ENCODE results near the gene ATF2. TPM values are rescaled to one million over a fixed set of nuclear protein-coding genes. Genes with fewer than 3 reads are reported as not detected.

Gene ATF2
- total and polyA plus RNA-seq, 2 of the 13 experiments (the other 11 are each of a cell fraction or from before 2014, with no cell fraction given) = 91.6 to 95.1 TPM

GRCh38 chr2:175195012-175195411 lies 27.0 kb upstream of the ATF2 start:
- no peak for FAIRE-seq
- CTCF ChIA-PET (ENCODE audit: low intra/inter-chr PET ratio, low total read pairs) = no interaction called here
- H3K79me2 ChIP-seq (ENCODE audit: insufficient read depth, low read length) = no peaks in the 10 kb centered on the region
- H3K4me1 ChIP-seq (ENCODE audit: insufficient read depth, low read length) = no peaks in the 10 kb centered on the region
- ATAC-seq = no peak
- no peaks in the 10 kb centered on the region for H4K20me1 ChIP-seq (ENCODE audit: insufficient read depth, low read length)
- H3K27ac ChIP-seq (ENCODE audit: extremely low read length, insufficient read depth, low read length) = no peak overlapping the region
- no peak for DNase-seq (ENCODE audit: low spot score)
- intact Hi-C loops (cut with micrococcal nuclease; ENCODE audit: unreplicated experiment) (no loop called here), in situ Hi-C loops (cut with HindIII; ENCODE audit: extremely low pct_ligation_motif_present, low pct_unique_long_range_greater_than_20kb) (no loop called here)
- no peaks in the 10 kb centered on the region for H3K9me3 ChIP-seq (ENCODE audit: low read length)
- H3K4me2 ChIP-seq (ENCODE audit: low read depth, low read length) = no peak overlapping the region
- no peak overlapping the region for H3K4me3 ChIP-seq (replicated peaks in 1 of 3; ENCODE audit: insufficient read depth in 1 of 3, low read depth in 2 of 3, low read length in 3 of 3)
- POLR2A ChIA-PET = no interaction called here
- no peak overlapping the region for H2AFZ ChIP-seq (ENCODE audit: low read length)
- BruUV-seq (replicated peaks) = no TSS peak
- H3K36me3 ChIP-seq (replicated peaks in 1 of 2; ENCODE audit: control insufficient read depth in 1 of 2, insufficient read depth in 2 of 2, low read length in 2 of 2) = no peaks in the 10 kb centered on the region
- no peaks in the 10 kb centered on the region for H3K27me3 ChIP-seq (ENCODE audit: control insufficient read depth in 1 of 2, insufficient read depth in 2 of 2, low read length in 2 of 2)
- TF ChIP-seq SRF (IDR thresholded peaks at IDR 0.05; ENCODE audit: low read depth, low read length) (peak; percentile 56; the same call in 1 of the 2 replicates), ZNF101 (CRISPR knock-in tag; IDR thresholded peaks at IDR 0.05; ENCODE audit: borderline replicate concordance, low read depth) (no peak)
- no peak overlapping the region for H3K9ac ChIP-seq (ENCODE audit: insufficient read depth, low read depth, low read length)

GRCh38 chr2:175188761-175189160 lies 20.8 kb upstream of the ATF2 start:
- CTCF ChIA-PET (ENCODE audit: low intra/inter-chr PET ratio, low total read pairs) = no interaction called here
- Histone ChIP-seq H3K27me3 (ENCODE audit: control insufficient read depth in 1 of 2, insufficient read depth in 2 of 2, low read length in 2 of 2) (no peaks in the 10 kb centered on the region), H3K4me2 (ENCODE audit: low read depth, low read length) (no peak overlapping the region), H3K9ac (ENCODE audit: insufficient read depth, low read depth, low read length) (no peak overlapping the region), H3K4me1 (ENCODE audit: insufficient read depth, low read length) (0 out of 2 replicates have a peak, but pooled peaks cover 5% of the 10 kb centered on the region), H3K36me3 (replicated peaks in 1 of 2; ENCODE audit: control insufficient read depth in 1 of 2, insufficient read depth in 2 of 2, low read length in 2 of 2) (no peaks in the 10 kb centered on the region), H3K79me2 (ENCODE audit: insufficient read depth, low read length) (no peaks in the 10 kb centered on the region), H3K4me3 (replicated peaks in 1 of 3; ENCODE audit: insufficient read depth in 1 of 3, low read depth in 2 of 3, low read length in 3 of 3) (no peak overlapping the region), H2AFZ (ENCODE audit: low read length) (no peak overlapping the region), H3K9me3 (ENCODE audit: low read length) (no peaks in the 10 kb centered on the region), H4K20me1 (ENCODE audit: insufficient read depth, low read length) (no peaks in the 10 kb centered on the region), H3K27ac (ENCODE audit: extremely low read length, insufficient read depth, low read length) (no peak overlapping the region)
- ATAC-seq = no peak
- POLR2A ChIA-PET = no interaction called here
- in situ Hi-C loops (cut with HindIII; ENCODE audit: extremely low pct_ligation_motif_present, low pct_unique_long_range_greater_than_20kb) (loop anchor here (10.0 kb wide), 1 partner anchor 154 kb away; no protein-coding TSS in a partner anchor), intact Hi-C loops (cut with micrococcal nuclease; ENCODE audit: unreplicated experiment) (no loop called here)
- FAIRE-seq = no peak
- no TSS peak for BruUV-seq (replicated peaks)
- 6% methylated on average over 1 of the region's 1 CpG for WGBS (ENCODE audit: low lambda C conversion rate)
- DNase-seq (ENCODE audit: low spot score) = no peak
- TF ChIP-seq GMEB1 (CRISPR knock-in tag; IDR thresholded peaks at IDR 0.05; ENCODE audit: borderline replicate concordance) = no peak
- TF ChIP-seq UBTF (CRISPR knock-in tag; IDR thresholded peaks at IDR 0.05) = no peak
- TF ChIP-seq ZNF772 (CRISPR knock-in tag; IDR thresholded peaks at IDR 0.05) = no peak
- no peak for TF ChIP-seq U2AF2 (IDR thresholded peaks at IDR 0.05; ENCODE audit: low read depth, low read length)
- TF ChIP-seq ARID2 (CRISPR knock-in tag; IDR thresholded peaks at IDR 0.05; ENCODE audit: borderline replicate concordance) = no peak
- no peak for TF ChIP-seq ZNF253 (CRISPR knock-in tag; IDR thresholded peaks at IDR 0.05; ENCODE audit: borderline replicate concordance)
- TF ChIP-seq EEA1 (CRISPR knock-in tag; IDR thresholded peaks at IDR 0.05; ENCODE audit: borderline replicate concordance) = no peak
- TF ChIP-seq HOXA9 (CRISPR knock-in tag; IDR thresholded peaks at IDR 0.05; ENCODE audit: borderline replicate concordance) = no peak
- no peak for TF ChIP-seq SRSF1 (optimal IDR thresholded peaks at IDR 0.05; ENCODE audit: low read depth, low read length)
- TF ChIP-seq ZNF557 (CRISPR knock-in tag; IDR thresholded peaks at IDR 0.05) = no peak
- TF ChIP-seq ZFP1 (CRISPR knock-in tag; IDR thresholded peaks at IDR 0.05) = no peak
- no peak for TF ChIP-seq ZMYM4 (CRISPR knock-in tag; IDR thresholded peaks at IDR 0.05)
- TF ChIP-seq NR3C1 (CRISPR knock-in tag; IDR thresholded peaks at IDR 0.05) = no peak
- TF ChIP-seq MLLT10 (CRISPR knock-in tag; IDR thresholded peaks at IDR 0.05) = no peak

All from HepG2 (cell line).